K562 (cell line): ENCODE data around the gene HAGHL. TPM values are rescaled to one million over a fixed set of nuclear protein-coding genes. Genes with fewer than 3 reads are reported as not detected.

Experiments
- CBFB ChIP-seq: sonication (generic); formaldehyde crosslinking; IDR thresholded peaks from 2 replicates; pipeline ENCODE4 v1.4.0; 2020; ENCODE audit warnings: mild to moderate bottlenecking, missing genetic modification reagents
- CBX1 ChIP-seq: sonication (generic); IDR thresholded peaks from 2 replicates; pipeline ENCODE4 v1.6.1; 2016; ENCODE audit warnings: antibody characterized with exemption, low read depth, mild to moderate bottlenecking
- CLOCK ChIP-seq: fragments of 250-450 bp; sonication (Bioruptor Pico); IDR thresholded peaks from 2 replicates; pipeline ENCODE4 v1.4.0; 2020; ENCODE audit warnings: mild to moderate bottlenecking, moderate library complexity, borderline replicate concordance
- ELF1 ChIP-seq: fragments of 200-800 bp; sonication (Bioruptor generic); IDR thresholded peaks from 2 replicates; pipeline ENCODE4 v1.6.1; 2016; ENCODE audit warnings: missing genetic modification characterization, missing compliant biosample characterization
- ELK3 ChIP-seq: fragments of 450-650 bp; formaldehyde crosslinking; IDR thresholded peaks from 2 replicates; pipeline ENCODE4 v1.4.0; 2020; ENCODE audit warnings: mild to moderate bottlenecking
- FOXK1 ChIP-seq: sonication (generic); formaldehyde crosslinking; IDR thresholded peaks from 2 replicates; pipeline ENCODE4 v1.8.0; 2022; ENCODE audit warnings: missing genetic modification reagents, mild to moderate bottlenecking, borderline replicate concordance
- FUS ChIP-seq: fragments of 200-400 bp; formaldehyde crosslinking; optimal IDR thresholded peaks from 2 replicates; pipeline ENCODE3; 2017; ENCODE audit warnings: low read depth, low read length
- MED1 ChIP-seq: sonication (generic); formaldehyde crosslinking; IDR thresholded peaks from 2 replicates; pipeline ENCODE4 v1.8.1; 2023; ENCODE audit warnings: missing genetic modification reagents, borderline replicate concordance
- MYC ChIP-seq, 2 experiments: fragments of 250-450 bp in 1 of 2; sonication (Bioruptor Pico) in 1 of 2; IDR thresholded peaks; 2 replicates each; pipeline versions ENCODE4 v1.5.1 to v1.6.1; 2012 to 2021; ENCODE audit warnings: low read depth in 2 of 2, borderline replicate concordance in 1 of 2, improper control_type of control experiment in 1 of 2, low read length in 1 of 2, mild to moderate bottlenecking in 1 of 2, moderate library complexity in 1 of 2
- NRF1 ChIP-seq, 2 experiments: fragments of 450-650 bp; IDR thresholded peaks in 1 of 2; conservative IDR thresholded peaks in 1 of 2; 2 replicates each; pipeline ENCODE4 v1.6.1; 2014; ENCODE audit warnings: mild to moderate bottlenecking in 2 of 2
- POLR2H ChIP-seq: IDR thresholded peaks from 2 replicates; pipeline ENCODE4 v1.6.1; 2016; ENCODE audit warnings: missing genetic modification characterization, low read depth, mild to moderate bottlenecking, control low read depth, missing compliant biosample characterization, moderate library complexity
- RBM25 ChIP-seq: fragments of 200-400 bp; formaldehyde crosslinking; IDR thresholded peaks from 2 replicates; pipeline ENCODE4 v1.6.1; 2018; ENCODE audit warnings: low read length, low read depth, moderate library complexity; ENCODE audit not compliant: severe bottlenecking
- SIN3A ChIP-seq, 2 experiments: fragments of 150-350 bp in 1 of 2; IDR thresholded peaks; 2 replicates each; pipeline ENCODE4 v1.6.1; 2011 to 2016; ENCODE audit warnings: borderline replicate concordance in 2 of 2, low read depth in 2 of 2, low read length in 2 of 2, mild to moderate bottlenecking in 2 of 2, moderate library complexity in 2 of 2; ENCODE audit not compliant: control insufficient read depth in 1 of 2
- THRAP3 ChIP-seq: fragments of 450-650 bp; IDR thresholded peaks from 2 replicates; pipeline ENCODE4 v1.6.1; 2016; ENCODE audit warnings: mild to moderate bottlenecking, inconsistent platforms, borderline replicate concordance
- ZNF197 ChIP-seq: fragments of 200-800 bp; sonication (Bioruptor generic); IDR thresholded peaks from 2 replicates; pipeline ENCODE4 v1.6.1; 2016; ENCODE audit warnings: low read depth, missing genetic modification characterization, missing compliant biosample characterization
- polyA plus RNA-seq, 8 experiments: library from polyadenylated mRNA; depleted of rRNA in 4 of 8; stranded (reverse) in 5 of 8; unstranded in 3 of 8; fragments of >200 nt; fragmentation: Nextera tagmentation in 2 of 8; fragmentation: Illumina TruSeq in 1 of 8; extraction: Ambion mirVana in 2 of 8; extraction: Trizol in 1 of 8; gene quantifications; 2 replicates each; pipeline versions ENCODE4 v1.2.1 to v1.2.3, GENCODE V29; 2011 to 2014; ENCODE audit warnings: inconsistent platforms in 1 of 8, missing spikeins in 1 of 8
- total RNA-seq, 7 experiments: library from RNA; depleted of rRNA in 6 of 7; stranded (reverse); fragments of >200 nt in 6 of 7; fragmentation: Illumina TruSeq in 2 of 7; extraction: Trizol in 2 of 7; gene quantifications; 2 replicates each; pipeline versions ENCODE4 v1.2.1 to v1.2.3, GENCODE V29; 2011 to 2021; ENCODE audit warnings: low replicate concordance in 1 of 7
- TF ChIP-seq, protein P1 (sequence below): IDR thresholded peaks from 2 replicates; pipeline ENCODE4 v1.6.1; 2016; ENCODE audit warnings: missing genetic modification characterization, missing compliant biosample characterization
- TF ChIP-seq, protein P2 (sequence below): fragments of 250-450 bp; sonication (Bioruptor Pico); IDR thresholded peaks from 2 replicates; pipeline ENCODE4 v1.9.0; 2021; ENCODE audit warnings: mild to moderate bottlenecking

Gene HAGHL
- total and polyA plus RNA-seq, 9 of the 15 experiments (the other 6 are each of a cell fraction or from before 2014, with no cell fraction given) = 0.31 to 83.4 (median 20.7) TPM

- TF ChIP-seq, protein P1, sequence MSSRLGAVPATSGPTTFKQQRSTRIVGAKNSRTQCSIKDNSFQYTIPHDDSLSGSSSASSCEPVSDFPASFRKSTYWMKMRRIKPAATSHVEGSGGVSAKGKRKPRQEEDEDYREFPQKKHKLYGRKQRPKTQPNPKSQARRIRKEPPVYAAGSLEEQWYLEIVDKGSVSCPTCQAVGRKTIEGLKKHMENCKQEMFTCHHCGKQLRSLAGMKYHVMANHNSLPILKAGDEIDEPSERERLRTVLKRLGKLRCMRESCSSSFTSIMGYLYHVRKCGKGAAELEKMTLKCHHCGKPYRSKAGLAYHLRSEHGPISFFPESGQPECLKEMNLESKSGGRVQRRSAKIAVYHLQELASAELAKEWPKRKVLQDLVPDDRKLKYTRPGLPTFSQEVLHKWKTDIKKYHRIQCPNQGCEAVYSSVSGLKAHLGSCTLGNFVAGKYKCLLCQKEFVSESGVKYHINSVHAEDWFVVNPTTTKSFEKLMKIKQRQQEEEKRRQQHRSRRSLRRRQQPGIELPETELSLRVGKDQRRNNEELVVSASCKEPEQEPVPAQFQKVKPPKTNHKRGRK (tag) = no peak
- TF ChIP-seq MYC (IDR thresholded peaks at IDR 0.05; ENCODE audit: low read depth, low read length) = peak; percentile 49
- TF ChIP-seq MYC (CRISPR knock-in tag; IDR thresholded peaks at IDR 0.05; ENCODE audit: borderline replicate concordance, low read depth) = no peak
- TF ChIP-seq ELK3 (CRISPR knock-in tag) = no peak
- peak in 1 of 2 experiments; percentile 39; a peak in 2 of 4 replicates for TF ChIP-seq NRF1 (conservative IDR thresholded peaks at IDR 0.05 in 1 of 2, IDR thresholded peaks at IDR 0.05 in 1 of 2)
- TF ChIP-seq CLOCK = no peak
- TF ChIP-seq SIN3A (IDR thresholded peaks at IDR 0.05; ENCODE audit: borderline replicate concordance in 2 of 2, control insufficient read depth in 1 of 2, low read depth in 2 of 2, low read length in 2 of 2) = peak; percentile 40 to 90; a peak in 3 of 4 replicates
- no peak for TF ChIP-seq THRAP3
- TF ChIP-seq FOXK1 (CRISPR knock-in tag) = no peak
- TF ChIP-seq MED1 (CRISPR knock-in tag) = no peak
- peak; percentile 67; the same call in 1 of the 2 replicates for TF ChIP-seq POLR2H (tag)
- TF ChIP-seq, protein P2, sequence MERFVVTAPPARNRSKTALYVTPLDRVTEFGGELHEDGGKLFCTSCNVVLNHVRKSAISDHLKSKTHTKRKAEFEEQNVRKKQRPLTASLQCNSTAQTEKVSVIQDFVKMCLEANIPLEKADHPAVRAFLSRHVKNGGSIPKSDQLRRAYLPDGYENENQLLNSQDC (CRISPR knock-in tag) = no peak
- peak; percentile 97 for TF ChIP-seq RBM25
- TF ChIP-seq CBFB (CRISPR knock-in tag) = no peak
- TF ChIP-seq ZNF197 = no peak
- peak; percentile 93 for TF ChIP-seq ELF1 (tag)
- peak; percentile 20; the same call in 1 of the 2 replicates for TF ChIP-seq CBX1
- TF ChIP-seq FUS = peak; percentile 86
Measured at GRCh38 chr16:684071-684794, 42.7 kb upstream of the HAGHL start, which contains the start of gene JMJD8 (continued).
